ENCODE measurements around the gene ZFP92. TPM values are rescaled to one million over a fixed set of nuclear protein-coding genes. Genes with fewer than 3 reads are reported as not detected.

ZFP92 gene
- total and polyA plus RNA-seq, 10 of the 15 experiments (the other 5 are each of a cell fraction or from before 2014, with no cell fraction given): 0.02 to 1.6 (median 0.09) TPM; not detected in 2

- Histone ChIP-seq H3K4me3 (no peak overlapping the region), H3K36me3 (ENCODE audit: control insufficient read depth in 2 of 2, insufficient read depth in 2 of 2, low read length in 1 of 2) (peaks cover 0 to 2% of the 10 kb centered on the region in 2 experiments; a peak in 2 of 4 replicates), H3K9me3 (replicated peaks; ENCODE audit: control insufficient read depth, insufficient read depth, low read length) (no peaks in the 10 kb centered on the region), H3K27me3 (replicated peaks in 1 of 2; ENCODE audit: control insufficient read depth in 2 of 2, insufficient read depth in 2 of 2, low read length in 1 of 2) (no peaks in the 10 kb centered on the region), H3K9ac (ENCODE audit: control insufficient read depth, insufficient read depth, low read length) (no peak overlapping the region), H3K27ac (ENCODE audit: control insufficient read depth, insufficient read depth) (no peak overlapping the region), H3K4me2 (ENCODE audit: control insufficient read depth, insufficient read depth) (no peak overlapping the region), H3K4me1 (ENCODE audit: control insufficient read depth, insufficient read depth, low read length) (no peaks in the 10 kb centered on the region), H3K79me2 (ENCODE audit: control insufficient read depth, insufficient read depth, low read length) (no peaks in the 10 kb centered on the region), H2AFZ (ENCODE audit: control insufficient read depth, low read depth, low read length) (no peak overlapping the region), H4K20me1 (ENCODE audit: control insufficient read depth, insufficient read depth) (no peaks in the 10 kb centered on the region)
- POLR2A ChIA-PET: no interaction called here
- ATAC-seq: no peak
- FAIRE-seq: no peak
- SMC1A ChIA-PET (ENCODE audit: uncharacterized antibody, unreplicated experiment): no interaction called here
- DNase-seq (ENCODE audit: low read depth, low spot score): no peak
- RAD21 ChIA-PET (ENCODE audit: unreplicated experiment): interaction anchor here (0.5 kb wide), 1 partner anchor 9 kb away, joined by 4 read pairs; no protein-coding TSS in a partner anchor
- WGBS (ENCODE audit: insufficient coverage, insufficient replicate concordance, low lambda C conversion rate, missing lambda C conversion rate): 69% methylated on average over 9 of the region's 9 CpGs
- BruUV-seq (replicated peaks): no TSS peak
- in situ Hi-C loops (cut with MboI) (no loop called here), intact Hi-C loops (cut with micrococcal nuclease; ENCODE audit: unreplicated experiment) (no loop called here)
- CTCF ChIA-PET: interaction anchor here (1.6 kb wide), 1 partner anchor 50 kb away, joined by 6 read pairs; no protein-coding TSS in a partner anchor
- TF ChIP-seq CREB1 (IDR thresholded peaks at IDR 0.05; ENCODE audit: low read depth) (no peak), JUND (IDR thresholded peaks at IDR 0.05; ENCODE audit: low read depth, low read length) (no peak), MEF2A (IDR thresholded peaks at IDR 0.05; ENCODE audit: insufficient read depth, low read depth, low read length) (no peak), RAD21 (IDR thresholded peaks at IDR 0.05; ENCODE audit: insufficient read depth, low read depth, low read length) (no peak), CHD1 (IDR thresholded peaks at IDR 0.05; ENCODE audit: low read depth, low read length) (no peak), SREBF2 (IDR thresholded peaks at IDR 0.05; ENCODE audit: low read length) (no peak), RCOR1 (conservative IDR thresholded peaks at IDR 0.05; ENCODE audit: low read depth, low read length) (no peak), NR2C1 (IDR thresholded peaks at IDR 0.05) (no peak), POLR2AphosphoS2 (IDR thresholded peaks at IDR 0.05; ENCODE audit: low read depth, low read length) (no peak)
- TF ChIP-seq, protein P1, sequence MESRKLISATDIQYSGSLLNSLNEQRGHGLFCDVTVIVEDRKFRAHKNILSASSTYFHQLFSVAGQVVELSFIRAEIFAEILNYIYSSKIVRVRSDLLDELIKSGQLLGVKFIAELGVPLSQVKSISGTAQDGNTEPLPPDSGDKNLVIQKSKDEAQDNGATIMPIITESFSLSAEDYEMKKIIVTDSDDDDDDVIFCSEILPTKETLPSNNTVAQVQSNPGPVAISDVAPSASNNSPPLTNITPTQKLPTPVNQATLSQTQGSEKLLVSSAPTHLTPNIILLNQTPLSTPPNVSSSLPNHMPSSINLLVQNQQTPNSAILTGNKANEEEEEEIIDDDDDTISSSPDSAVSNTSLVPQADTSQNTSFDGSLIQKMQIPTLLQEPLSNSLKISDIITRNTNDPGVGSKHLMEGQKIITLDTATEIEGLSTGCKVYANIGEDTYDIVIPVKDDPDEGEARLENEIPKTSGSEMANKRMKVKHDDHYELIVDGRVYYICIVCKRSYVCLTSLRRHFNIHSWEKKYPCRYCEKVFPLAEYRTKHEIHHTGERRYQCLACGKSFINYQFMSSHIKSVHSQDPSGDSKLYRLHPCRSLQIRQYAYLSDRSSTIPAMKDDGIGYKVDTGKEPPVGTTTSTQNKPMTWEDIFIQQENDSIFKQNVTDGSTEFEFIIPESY (IDR thresholded peaks at IDR 0.05): no peak
These were observed 45.4 kb downstream of the ZFP92 start for GRCh38 chrX:153456704-153457103.
